Stimulated activated CD4-positive, alpha-beta T cell treated with anti-CD3 and anti-CD28 coated beads, Interleukin-15, amount 100 ng/mL, for 1 hour (primary cell): Measurements from ENCODE around the gene NDUFC2.
"Not testable (repeated sequence)": the region's sequence is repeated elsewhere in the genome, so short reads cannot be mapped to it uniquely, and the experiment has no call there.

Experiments
- DNase-seq, 2 donors: peaks; one replicate each; pipeline ENCODE4 v3.0.0-alpha.2; 2020; ENCODE audit warnings: low read depth in 1 of 2, low spot score in 1 of 2

Gene NDUFC2

DNA sequence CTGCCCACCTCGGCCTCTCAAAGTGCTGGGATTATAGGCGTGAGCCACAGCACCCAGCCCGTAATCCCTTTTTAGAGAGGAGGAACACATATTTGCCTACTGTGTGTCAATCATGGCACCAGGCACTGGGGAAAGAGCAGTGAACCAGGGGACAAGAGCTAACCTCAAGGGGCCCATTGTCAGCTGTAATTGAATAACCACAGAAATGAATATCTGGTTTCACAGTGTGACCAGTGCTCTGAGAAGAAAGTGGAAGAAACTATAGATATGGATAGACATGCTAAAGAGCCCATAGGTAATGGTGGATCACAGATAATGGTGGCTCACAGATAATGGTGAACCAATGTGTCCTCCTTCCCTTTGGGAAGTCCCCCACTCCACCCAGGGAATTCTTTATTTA is 48.0 kb downstream of the NDUFC2 start:
- no peak for DNase-seq

DNA sequence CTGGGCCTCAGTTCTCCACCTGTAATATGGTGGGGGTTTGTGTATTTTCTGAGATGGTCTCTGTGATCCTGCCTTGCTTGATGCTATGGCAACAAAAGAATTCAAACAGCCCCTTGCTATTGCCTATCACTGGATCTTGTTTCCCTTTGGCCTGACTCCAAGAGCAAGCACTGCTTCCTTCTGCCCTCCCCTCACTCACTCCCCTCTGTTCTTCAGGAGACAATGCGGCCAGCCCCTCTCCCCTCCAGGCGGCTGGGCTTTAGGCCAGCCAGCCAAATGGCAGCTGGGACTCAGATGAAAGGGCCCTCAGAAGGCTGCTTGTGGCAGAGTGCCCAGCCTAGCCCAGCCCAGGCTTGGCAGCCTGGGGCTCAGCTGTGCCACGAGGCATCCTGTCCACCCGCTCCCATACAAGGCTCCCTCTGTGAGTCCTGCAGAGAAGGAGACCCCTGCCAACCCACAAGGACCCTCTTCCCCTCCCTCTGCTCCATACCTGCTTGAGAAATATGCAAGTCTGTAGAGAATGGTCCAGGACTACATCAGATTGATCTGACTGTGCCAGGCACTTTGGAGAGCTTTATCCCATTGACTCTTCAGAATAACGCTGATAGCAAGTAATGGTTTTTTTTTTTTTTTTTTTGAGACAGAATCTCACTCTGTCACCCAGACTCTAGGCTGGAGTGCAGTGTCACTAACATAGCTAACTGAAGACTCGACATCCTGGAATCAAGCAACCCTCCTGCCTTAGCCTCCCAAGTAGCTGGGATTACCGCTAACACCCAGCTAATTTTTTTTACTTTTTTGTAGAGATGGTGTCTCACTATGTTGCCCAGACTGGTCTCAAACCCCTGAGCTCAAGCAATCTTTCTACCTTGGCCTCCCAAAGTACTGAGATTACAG is 49.0 kb downstream of the NDUFC2 start:
- no peak for DNase-seq

DNA sequence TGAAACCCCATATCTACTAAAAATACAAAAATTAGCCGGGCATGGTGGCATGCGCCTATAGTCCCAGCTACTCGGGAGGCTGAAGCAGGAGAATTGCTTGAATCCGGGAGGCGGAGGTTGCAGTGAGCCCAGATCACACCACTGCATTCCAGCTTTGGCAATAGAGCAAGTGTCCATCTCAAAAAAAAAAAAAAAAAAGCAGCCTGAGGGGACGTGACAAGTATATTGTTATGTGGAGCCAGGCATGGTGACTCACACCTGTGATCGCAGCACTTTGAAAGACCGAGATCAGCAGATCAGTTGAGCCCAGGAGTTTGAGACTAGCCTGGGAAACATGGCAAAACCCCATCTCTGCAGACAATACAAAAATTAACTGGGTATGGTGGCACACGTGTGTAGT is 51.2 kb downstream of the NDUFC2 start:
- not testable (repeated sequence) for DNase-seq

DNA sequence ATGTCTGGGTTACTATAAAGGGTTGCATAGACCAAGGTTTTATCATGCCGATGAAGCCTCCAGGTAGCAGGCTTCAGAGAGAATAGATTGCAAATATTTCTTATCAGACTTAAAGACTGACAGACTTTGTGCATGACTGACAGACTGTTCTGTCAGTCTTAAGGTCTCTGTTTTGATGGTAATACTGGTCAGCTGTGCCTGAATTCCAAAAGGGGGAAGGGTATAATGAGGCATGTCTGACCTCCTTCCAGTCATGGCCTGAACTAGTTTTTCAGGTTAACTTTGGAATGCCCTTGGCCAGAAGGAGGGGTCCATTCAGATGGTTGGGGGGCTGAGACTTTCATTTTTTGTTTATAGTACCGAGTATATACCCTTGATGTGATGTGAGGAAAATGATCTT is 51.9 kb downstream of the NDUFC2 start:
- no peak for DNase-seq

DNA sequence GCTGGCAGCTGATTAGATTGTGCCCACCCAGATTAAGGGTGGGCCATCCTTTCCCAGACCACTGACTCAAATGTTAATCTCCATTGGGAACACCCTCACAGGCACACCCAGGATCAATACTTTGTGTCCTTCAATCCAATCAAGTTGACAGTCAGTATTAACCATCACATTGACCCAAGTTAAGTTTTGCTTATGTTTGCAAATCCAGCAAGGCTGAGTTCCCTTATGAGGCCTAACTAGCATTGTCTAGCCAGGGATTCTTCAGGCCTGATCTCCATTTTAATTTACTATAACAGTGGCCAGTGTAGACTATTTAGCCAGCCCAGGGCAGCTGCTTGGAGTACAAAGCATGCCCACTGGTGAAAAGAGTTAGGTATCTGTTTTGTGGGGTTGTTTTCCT is 54.3 kb downstream of the NDUFC2 start:
- no peak for DNase-seq

DNA sequence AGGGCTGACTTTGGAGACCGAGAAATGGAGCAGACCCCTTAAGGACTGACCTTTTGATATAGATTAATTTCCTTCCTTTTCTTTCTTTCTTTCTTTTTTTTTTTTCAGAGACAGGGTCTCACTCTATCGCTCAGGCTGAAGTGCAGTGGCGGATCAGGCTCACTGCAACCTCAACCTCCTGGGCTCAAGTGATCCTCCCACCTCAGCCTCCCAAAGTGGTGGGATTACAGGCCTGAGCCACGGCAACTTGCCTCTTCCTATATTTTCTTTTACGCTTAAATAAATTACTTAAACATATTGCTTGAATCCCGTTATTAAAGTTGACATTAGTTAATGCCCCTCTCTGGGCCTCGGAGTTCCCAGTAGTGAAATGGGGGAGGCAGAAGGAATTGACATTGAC is 56.2 kb downstream of the NDUFC2 start:
- DNase-seq = no peak

DNA sequence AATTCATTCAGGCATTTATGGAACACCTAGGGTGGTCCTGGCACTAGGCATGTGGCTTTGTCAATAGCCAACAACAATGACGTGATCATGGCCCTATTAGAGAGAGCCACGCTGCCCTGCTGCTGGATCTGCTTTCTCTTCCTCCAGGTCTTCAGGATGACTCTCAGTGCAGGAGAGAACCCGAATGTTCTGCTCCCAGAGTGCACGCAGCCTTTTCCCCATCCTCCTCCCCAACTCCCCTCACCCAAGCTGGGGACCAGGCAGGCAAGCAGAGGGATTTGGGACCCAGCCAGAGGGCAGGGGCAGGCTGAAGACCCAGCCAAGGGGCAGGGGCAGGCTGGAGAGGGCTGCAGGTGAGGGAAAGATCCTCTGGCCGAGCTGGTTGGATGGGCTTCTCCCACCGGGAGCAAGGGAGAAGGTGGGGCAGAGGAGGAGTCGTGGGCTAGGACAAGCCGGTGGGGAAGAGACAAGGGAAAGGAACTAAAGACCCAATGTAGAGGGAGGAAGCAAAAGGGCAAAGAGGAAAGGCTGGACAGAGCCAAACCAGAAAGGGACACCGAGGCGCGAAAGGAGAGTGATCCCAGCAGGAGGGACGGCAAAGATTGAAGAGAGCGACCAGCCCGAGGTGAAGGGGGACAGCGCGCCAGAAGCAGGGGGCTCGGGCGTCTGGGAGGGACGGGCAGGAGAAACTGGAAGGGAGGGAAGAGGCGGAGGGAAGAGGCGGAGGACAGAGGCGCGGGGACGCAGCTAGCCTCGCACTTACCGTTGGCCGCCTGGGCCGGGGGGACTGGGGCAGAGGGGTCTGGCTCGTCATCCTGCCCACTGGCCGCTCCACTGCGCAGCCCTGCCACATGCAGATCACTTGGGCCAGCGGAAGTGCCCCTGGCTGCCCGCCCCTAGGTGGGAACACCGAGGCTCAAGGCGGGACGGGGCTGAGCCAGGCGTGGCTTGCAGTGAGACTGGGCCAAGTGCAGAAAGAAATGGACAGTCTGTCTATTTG is 57.0 kb downstream of the NDUFC2 start, which contains the start of gene KCTD14:
Gene KCTD14 (minus strand): TSS at position 880 of the 1,000 bp plus-strand sequence. CDS start 27 bp downstream, at position 853.
- DNase-seq = no peak

DNA sequence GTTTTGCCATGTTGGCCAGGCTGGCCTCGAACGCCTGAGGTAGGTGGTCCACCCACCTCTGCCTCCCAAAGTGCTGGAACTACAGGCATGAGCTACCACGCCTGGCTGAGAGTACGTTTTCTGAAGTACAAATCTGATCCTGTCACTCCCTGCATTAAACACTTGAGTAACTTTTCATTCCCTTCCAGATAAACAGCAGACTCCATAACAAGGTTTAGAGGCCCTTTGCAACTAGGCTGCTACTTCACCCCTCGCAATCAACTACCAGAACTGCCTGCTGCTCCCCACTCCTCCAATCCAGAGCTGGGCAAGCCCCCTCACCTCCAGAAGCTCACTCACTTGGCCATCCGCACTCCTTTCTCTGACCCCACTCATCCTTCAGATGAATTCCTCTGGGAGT is 58.1 kb downstream of the NDUFC2 start:
- DNase-seq = no peak

DNA sequence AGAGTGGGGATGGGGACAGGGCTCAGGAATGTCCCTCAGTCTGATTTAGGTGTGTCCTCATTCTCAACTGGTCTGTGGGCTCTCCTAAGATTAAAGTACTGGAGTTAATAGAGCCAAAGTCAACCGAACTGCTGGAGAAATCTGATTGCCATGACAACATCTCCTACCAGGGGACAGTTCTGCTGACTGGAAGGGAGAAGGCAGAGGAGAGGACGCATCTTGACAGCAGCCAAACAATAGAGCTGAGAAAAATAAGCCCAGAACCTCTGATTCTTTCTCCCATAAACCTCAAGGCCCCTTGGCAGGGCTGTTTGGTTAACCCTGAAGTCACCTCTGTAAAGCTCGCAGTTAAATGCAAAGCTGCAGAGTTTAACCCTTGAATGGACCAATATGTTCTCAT is 59.4 kb downstream of the NDUFC2 start:
- DNase-seq = no peak

DNA sequence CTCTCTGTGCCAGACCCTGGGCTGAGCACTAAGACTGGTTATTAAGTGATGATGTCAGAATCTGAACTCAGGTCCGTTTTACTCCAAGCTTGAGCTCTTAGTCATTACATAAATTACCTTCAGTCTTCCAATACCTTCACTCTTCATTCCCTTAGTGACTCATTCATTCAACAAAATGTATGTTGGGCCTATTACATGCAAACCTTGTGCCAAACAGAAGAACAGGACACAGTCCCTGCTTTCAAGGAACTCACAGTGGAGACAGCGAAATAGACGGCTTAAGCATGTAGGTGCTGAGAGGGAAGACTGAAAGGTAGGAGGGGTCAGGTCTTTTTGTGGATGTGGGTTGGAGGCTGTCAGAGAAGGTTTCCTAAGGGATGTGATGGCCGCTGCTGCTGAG is 59.9 kb downstream of the NDUFC2 start:
- no peak for DNase-seq
